Activated gamma-delta T cell treated with Interleukin-2 at 50 U/mL for 16 hours (primary cell): ENCODE data around the gene GPC5.
"Not testable (repeated sequence)": the region's sequence is repeated elsewhere in the genome, so short reads cannot be mapped to it uniquely, and the experiment has no call there.

Experiments
- DNase-seq: peaks from one replicate; pipeline ENCODE4 v3.0.0-alpha.2; 2020

GPC5 gene

DNA sequence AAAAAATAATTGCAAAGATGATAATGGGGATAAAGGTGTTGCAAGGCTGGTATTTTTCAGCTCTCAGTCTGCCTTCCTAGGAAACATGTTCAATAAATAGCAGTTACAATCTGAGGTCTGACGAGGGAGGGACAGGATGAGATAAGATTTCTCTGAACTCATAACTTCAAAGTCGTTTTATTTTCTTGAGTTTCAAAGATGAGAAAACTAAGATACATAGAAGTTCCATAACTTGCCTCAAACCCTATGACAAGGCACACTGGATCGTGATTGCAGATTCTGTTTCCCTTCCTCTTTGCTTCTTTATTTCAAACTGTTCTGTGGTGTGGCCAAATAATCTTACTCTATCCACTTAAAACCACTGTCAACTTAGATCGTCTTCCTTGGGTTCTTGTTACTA is 327.2 kb downstream of the GPC5 start:
- no peak for DNase-seq

- no peak for DNase-seq
These were observed 328.2 kb downstream of the GPC5 start for GRCh38 chr13:91726671-91727070.

DNA sequence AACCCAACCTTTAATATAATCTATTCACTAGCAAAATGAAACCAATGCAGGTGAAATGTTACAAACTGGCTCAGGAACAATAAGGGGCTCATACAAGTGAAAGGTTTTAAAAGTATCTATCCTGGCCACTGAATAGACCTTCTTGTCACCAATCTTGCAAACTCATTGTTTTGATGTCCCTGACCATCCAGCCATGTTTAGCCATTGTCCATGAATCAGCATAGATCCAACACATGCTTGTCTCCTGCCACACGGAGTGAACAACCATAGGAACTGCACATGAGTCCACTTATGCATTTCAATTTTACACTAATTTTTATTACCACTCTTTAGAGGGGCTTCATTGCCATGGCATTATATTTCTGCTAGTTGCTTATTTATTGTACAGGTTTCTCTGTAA is 331.4 kb downstream of the GPC5 start:
- no peak for DNase-seq

- no peak for DNase-seq
These were observed 341.3 kb downstream of the GPC5 start for GRCh38 chr13:91739751-91740150.

DNA sequence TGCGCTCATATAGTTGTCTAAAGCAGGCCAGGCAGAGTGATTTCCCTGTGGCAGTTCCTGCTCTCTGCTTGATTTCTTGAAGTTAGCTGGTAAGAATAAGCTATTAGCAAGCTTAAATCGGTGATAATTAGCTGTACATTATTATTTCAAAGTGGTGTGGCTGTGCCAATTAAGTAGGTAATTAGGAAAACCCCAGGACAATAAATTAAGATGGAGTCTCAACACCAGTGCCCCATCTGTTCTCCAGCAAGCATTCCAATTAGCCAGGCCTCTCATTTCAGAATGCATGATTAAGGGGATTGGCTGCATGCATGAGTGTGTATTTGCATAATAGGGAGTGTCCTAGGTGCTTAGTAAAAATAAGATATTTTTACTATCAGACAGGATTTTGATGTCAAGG is 342.3 kb downstream of the GPC5 start:
- DNase-seq, result no peak

DNA sequence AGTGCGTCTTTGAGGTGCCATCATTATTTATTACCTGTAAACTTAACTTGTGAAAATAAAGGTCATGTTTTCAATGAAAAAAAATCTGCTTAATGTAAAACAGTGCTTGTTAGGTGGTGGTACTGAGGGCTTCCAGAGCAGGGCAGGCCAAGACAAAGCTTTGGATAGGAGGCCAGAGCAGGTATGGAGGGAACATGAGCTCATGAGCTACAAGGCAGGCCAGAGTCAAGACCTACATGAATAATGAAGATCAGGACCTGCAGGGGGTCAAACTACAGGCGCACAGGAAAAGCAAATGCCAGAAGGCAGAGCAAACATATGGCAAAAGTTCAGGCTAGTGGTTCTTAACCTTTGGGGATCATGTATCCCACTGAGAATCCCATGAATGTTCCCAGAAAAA is 343.5 kb downstream of the GPC5 start:
- no peak for DNase-seq

GRCh38 chr13:91744284-91744683 is 345.9 kb downstream of the GPC5 start:
- no peak for DNase-seq

GRCh38 chr13:91745967-91746366 is 347.5 kb downstream of the GPC5 start:
- no peak for DNase-seq

- DNase-seq, result no peak
These were observed 348.8 kb downstream of the GPC5 start for GRCh38 chr13:91747186-91747585.

GRCh38 chr13:91748416-91749089 is 350.1 kb downstream of the GPC5 start:
- no peak for DNase-seq

DNA sequence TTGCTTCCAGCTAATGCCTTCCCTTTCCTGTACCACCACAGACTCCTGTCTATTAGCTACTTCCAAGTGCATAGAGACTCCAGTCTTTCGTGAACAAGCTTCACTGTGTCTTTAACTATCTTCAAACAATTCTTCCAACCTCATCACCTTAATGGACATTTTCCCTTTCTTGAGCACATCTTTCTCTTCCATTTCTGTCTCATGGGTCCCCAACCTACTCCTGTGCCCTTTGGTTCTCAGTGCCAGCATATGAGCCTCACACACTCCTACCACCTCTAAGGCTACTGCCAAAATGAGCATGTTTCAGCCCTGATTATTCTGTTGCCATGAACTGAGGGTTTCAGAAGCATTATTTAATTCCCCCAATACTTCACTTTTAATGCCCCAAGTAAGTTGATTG is 360.3 kb downstream of the GPC5 start:
- no peak for DNase-seq

DNA sequence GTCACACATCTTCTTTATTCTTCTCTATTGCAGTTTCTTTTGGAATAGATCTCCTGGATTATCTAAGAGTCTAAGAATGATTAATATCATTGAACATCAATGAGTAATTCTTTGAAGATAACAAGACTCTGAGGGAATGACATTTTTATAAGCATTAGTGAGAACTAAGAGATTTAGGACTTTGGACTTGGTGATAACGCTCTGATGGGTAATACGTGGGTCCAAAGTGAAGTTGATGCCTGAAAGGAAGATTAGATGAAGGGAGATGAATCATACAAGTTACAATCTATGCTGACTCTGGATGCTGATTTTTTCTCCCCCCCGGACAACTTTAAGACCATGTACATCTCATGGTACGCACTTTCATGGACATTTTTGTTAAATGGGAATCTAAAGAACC is 364.5 kb downstream of the GPC5 start:
- DNase-seq, result no peak

GRCh38 chr13:91764527-91764926 is 366.1 kb downstream of the GPC5 start:
- DNase-seq, result no peak

DNA sequence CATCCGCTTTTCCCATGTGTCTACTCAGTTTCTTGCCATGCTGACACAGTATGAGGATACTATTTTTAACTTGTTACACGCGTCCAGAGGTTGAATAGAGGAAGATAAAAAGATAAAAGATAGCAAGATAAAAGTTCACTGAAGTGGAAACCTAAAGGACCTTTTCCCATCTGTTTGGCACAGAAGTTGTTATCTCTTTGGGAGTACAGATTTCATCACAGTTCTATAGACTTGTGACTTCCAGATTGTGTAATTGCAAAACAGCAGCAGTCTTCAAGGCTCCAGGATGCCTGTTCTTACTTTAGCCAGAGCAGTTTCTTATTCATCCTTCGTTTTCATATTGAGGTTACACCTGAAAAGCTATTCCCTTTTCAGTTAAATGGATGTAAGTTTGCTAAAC is 369.2 kb downstream of the GPC5 start:
- DNase-seq, result no peak

DNA sequence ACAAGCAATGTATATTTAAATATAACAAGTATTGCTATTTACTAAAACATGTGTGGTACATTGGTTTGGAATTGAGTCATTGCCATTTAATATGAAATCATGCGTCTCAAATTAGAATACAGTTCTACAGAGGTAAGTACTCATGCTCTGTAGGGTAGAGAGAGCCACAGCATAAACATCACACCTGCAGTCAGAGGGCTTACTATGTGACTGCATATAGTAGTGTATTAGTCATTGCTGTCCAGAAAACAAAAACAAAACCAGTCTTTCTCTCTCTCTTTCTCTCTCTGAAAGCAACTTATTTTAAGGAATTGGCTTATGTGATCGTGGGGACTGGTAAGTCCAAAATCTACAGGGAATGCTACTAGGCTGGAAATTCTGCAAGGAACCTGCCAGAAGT is 370.3 kb downstream of the GPC5 start:
- DNase-seq, result no peak

GRCh38 chr13:91771229-91771628 is 372.8 kb downstream of the GPC5 start:
- DNase-seq, result no peak

GRCh38 chr13:91773591-91774227 is 375.3 kb downstream of the GPC5 start:
- DNase-seq, result no peak

GRCh38 chr13:91774397-91774796 is 376.0 kb downstream of the GPC5 start:
- DNase-seq, result no peak

- DNase-seq, result no peak
These were observed 378.3 kb downstream of the GPC5 start for GRCh38 chr13:91776611-91777193.

DNA sequence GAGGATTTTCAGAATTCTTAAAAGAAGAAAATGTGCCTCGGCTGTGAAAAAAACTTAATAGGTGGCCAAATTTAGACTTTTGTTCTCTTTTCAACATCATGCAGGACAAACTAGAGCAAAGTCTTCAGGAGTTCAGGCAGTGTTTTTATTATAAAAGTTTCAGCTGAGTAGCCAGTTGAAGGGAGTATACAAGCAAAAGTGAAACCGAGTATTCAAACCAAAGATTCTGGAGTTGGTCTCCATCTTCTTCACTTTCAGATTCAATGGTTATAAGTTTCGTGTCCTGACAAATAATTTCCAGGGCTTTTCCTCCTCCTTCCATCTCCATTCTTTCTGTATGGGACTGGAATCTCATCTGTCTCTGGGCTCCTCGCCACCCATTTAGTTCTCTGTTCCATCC is 379.7 kb downstream of the GPC5 start:
- DNase-seq, result no peak

DNA sequence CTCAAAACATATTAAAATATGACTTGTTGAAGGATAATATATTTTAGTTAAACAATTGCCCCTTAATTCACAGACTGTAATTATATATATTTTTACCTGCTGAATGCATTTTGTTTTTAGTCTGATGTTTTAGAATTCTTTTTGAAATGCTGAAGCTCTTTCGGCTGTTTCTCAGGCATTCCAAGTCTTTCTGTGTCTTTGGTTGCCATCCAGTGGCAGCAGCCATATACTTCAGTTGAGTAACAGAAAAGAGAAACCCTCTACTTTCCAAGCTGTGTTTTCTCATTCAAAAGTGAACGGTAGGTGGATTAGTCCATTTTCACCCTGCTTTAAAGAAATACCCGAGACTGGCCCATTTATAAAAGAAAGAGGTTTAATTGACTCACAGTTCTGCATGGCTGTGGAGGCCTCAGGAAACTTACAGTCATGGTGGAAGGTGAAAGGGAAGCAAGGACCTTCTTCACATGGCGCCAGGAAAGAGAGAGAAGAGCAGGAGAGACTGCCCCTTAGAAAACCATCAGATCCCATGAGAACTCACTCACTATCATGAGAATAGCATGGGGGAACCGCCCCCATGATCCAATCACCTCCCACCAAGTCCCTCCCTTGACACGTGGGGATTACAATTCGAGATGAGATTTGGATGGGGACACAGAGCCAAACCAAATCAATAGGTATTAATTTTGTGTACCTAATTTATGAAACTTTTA is 383.7 kb downstream of the GPC5 start:
- not testable (repeated sequence) for DNase-seq

DNA sequence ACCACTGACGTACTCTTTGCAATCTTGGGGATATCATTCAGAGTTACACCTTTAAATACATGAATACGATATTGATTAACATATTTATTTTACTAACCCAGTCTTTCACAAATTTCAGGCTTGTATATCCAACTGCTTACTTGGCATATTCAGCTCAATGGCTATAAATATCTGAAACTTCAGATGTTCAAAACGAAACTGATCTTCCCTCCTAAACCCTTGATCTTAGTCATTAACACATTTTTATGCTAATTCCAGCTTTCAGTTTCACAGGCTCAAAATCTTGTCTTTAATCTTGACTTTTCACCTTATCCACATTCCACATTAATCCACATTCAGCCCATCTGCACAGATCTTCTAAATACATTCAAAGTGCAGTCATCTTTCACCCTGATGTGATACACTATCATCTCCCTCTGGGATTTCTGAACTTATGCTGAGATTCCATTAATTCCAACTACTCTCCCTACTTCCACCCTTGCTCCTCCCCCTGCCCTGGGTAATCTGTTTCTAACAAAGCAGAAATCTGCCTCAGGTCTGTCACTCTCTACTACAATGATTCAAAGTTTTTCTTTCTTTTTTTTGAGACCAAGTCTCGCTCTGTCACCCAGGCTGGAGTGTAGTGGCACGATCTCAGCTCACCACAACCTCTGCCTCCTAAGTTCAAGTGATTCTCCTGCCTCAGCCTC is 387.2 kb downstream of the GPC5 start:
- DNase-seq, result no peak

- no peak for DNase-seq
These were observed 393.6 kb downstream of the GPC5 start for GRCh38 chr13:91792054-91792453.
